Measurements from ENCODE around the gene SNORC. TPM values are rescaled to one million over a fixed set of nuclear protein-coding genes. Genes with fewer than 3 reads are reported as not detected.

Gene SNORC
- total RNA-seq, 1 experiment from 2014 or later: 4.3 TPM

- intact Hi-C loops (cut with micrococcal nuclease; ENCODE audit: unreplicated experiment): no loop called here
- Histone ChIP-seq H3K4me3 (ENCODE audit: low read depth, low read length) (no peak overlapping the region), H3K4me1 (no peaks in the 10 kb centered on the region), H3K27me3 (replicated peaks; ENCODE audit: control insufficient read depth, insufficient read depth, low read length) (no peaks in the 10 kb centered on the region), H3K36me3 (ENCODE audit: control insufficient read depth, insufficient read depth, low read length) (no peaks in the 10 kb centered on the region), H3K9me3 (no peaks in the 10 kb centered on the region)
- Mint-ChIP-seq H3K9me3 (ENCODE audit: unreplicated experiment) (no peaks in the 10 kb centered on the region), H3K4me3 (ENCODE audit: unreplicated experiment) (no peak overlapping the region), H3K27me3 (ENCODE audit: insufficient read depth, unreplicated experiment) (peaks cover 11% of the 10 kb centered on the region), H3K36me3 (ENCODE audit: insufficient read depth, unreplicated experiment) (no peaks in the 10 kb centered on the region), H3K4me1 (ENCODE audit: low read depth, unreplicated experiment) (no peaks in the 10 kb centered on the region), H3K27ac (ENCODE audit: unreplicated experiment) (no peak overlapping the region)
- POLR2A ChIA-PET: no interaction called here
- no peak for TF ChIP-seq CTCF (IDR thresholded peaks at IDR 0.05; ENCODE audit: insufficient read depth in 1 of 2, low read depth in 1 of 2, low read length in 1 of 2, severe bottlenecking in 1 of 2, unreplicated experiment in 1 of 2)
- CTCF ChIA-PET: interaction anchor here (0.5 kb wide), 1 partner anchor 39 kb away, joined by 3 read pairs; no protein-coding TSS in a partner anchor
- no peak for DNase-seq
- no TSS peak for BruUV-seq (replicated peaks)
These were observed 50.7 kb downstream of the SNORC start for GRCh38 chr2:232920760-232921159.

GRCh38 chr2:232924433-232924832, 54.4 kb downstream of the SNORC start:
- BruUV-seq (replicated peaks): no TSS peak
- no peaks in the 10 kb centered on the region for H3K4me1 ChIP-seq
- no peaks in the 10 kb centered on the region for H3K9me3 ChIP-seq
- Mint-ChIP-seq H3K4me3 (ENCODE audit: unreplicated experiment) (no peak overlapping the region), H3K27me3 (ENCODE audit: insufficient read depth, unreplicated experiment) (peaks cover 12% of the 10 kb centered on the region), H3K27ac (ENCODE audit: unreplicated experiment) (no peak overlapping the region), H3K36me3 (ENCODE audit: insufficient read depth, unreplicated experiment) (no peaks in the 10 kb centered on the region), H3K9me3 (ENCODE audit: unreplicated experiment) (no peaks in the 10 kb centered on the region), H3K4me1 (ENCODE audit: low read depth, unreplicated experiment) (no peaks in the 10 kb centered on the region)
- no peaks in the 10 kb centered on the region for H3K36me3 ChIP-seq (ENCODE audit: control insufficient read depth, insufficient read depth, low read length)
- H3K4me3 ChIP-seq (ENCODE audit: low read depth, low read length): no peak overlapping the region
- POLR2A ChIA-PET: no interaction called here
- no peak for DNase-seq
- no peak for TF ChIP-seq CTCF (IDR thresholded peaks at IDR 0.05; ENCODE audit: insufficient read depth in 1 of 2, low read depth in 1 of 2, low read length in 1 of 2, severe bottlenecking in 1 of 2, unreplicated experiment in 1 of 2)
- no peaks in the 10 kb centered on the region for H3K27me3 ChIP-seq (replicated peaks; ENCODE audit: control insufficient read depth, insufficient read depth, low read length)
- intact Hi-C loops (cut with micrococcal nuclease; ENCODE audit: unreplicated experiment): no loop called here
- CTCF ChIA-PET: no interaction called here

GRCh38 chr2:232925153-232925820, 55.2 kb downstream of the SNORC start:
- Histone ChIP-seq H3K27me3 (replicated peaks; ENCODE audit: control insufficient read depth, insufficient read depth, low read length) (no peaks in the 10 kb centered on the region), H3K4me3 (ENCODE audit: low read depth, low read length) (no peak overlapping the region), H3K9me3 (no peaks in the 10 kb centered on the region), H3K36me3 (ENCODE audit: control insufficient read depth, insufficient read depth, low read length) (no peaks in the 10 kb centered on the region), H3K4me1 (no peaks in the 10 kb centered on the region)
- ChIA-PET CTCF (no interaction called here), POLR2A (no interaction called here)
- H3K27me3 Mint-ChIP-seq (ENCODE audit: insufficient read depth, unreplicated experiment): peaks cover 8% of the 10 kb centered on the region
- no peaks in the 10 kb centered on the region for H3K4me1 Mint-ChIP-seq (ENCODE audit: low read depth, unreplicated experiment)
- no peak overlapping the region for H3K27ac Mint-ChIP-seq (ENCODE audit: unreplicated experiment)
- no TSS peak for BruUV-seq (replicated peaks)
- H3K9me3 Mint-ChIP-seq (ENCODE audit: unreplicated experiment): no peaks in the 10 kb centered on the region
- H3K4me3 Mint-ChIP-seq (ENCODE audit: unreplicated experiment): no peak overlapping the region
- no peak for TF ChIP-seq CTCF (IDR thresholded peaks at IDR 0.05; ENCODE audit: insufficient read depth in 1 of 2, low read depth in 1 of 2, low read length in 1 of 2, severe bottlenecking in 1 of 2, unreplicated experiment in 1 of 2)
- intact Hi-C loops (cut with micrococcal nuclease; ENCODE audit: unreplicated experiment): no loop called here
- DNase-seq: no peak
- no peaks in the 10 kb centered on the region for H3K36me3 Mint-ChIP-seq (ENCODE audit: insufficient read depth, unreplicated experiment)
